DMS53 treated with DMSO at 0.1 percent for 48 hours (cell line): ENCODE results near the gene MLH3.

Source experiments
- DNase-seq: peaks from one replicate; lab custom pipeline; 2025; ENCODE audit not compliant: unreplicated experiment; lab: John Stamatoyannopoulos, UW

The MLH3 gene

GRCh38 chr14:75067212-75067611, 15.9 kb upstream of the MLH3 start:
- DNase-seq, result no peak

GRCh38 chr14:75066691-75067090, 15.4 kb upstream of the MLH3 start:
- DNase-seq, result no peak

- no peak for DNase-seq
These were observed 12.9 kb upstream of the MLH3 start for GRCh38 chr14:75064205-75064567.

- DNase-seq, result peak; percentile 60
These were observed 12.4 kb upstream of the MLH3 start, which contains the start of gene ACYP1 for GRCh38 chr14:75063491-75064204. Gene ACYP1, minus strand, starts transcription at chr14:75064024. Its CDS starts 471 bp downstream, at chr14:75063553.

GRCh38 chr14:75063013-75063412, 11.7 kb upstream of the MLH3 start:
- DNase-seq, result no peak

GRCh38 chr14:75060420-75060819, 9.2 kb upstream of the MLH3 start:
- DNase-seq, result no peak

GRCh38 chr14:75059642-75060041, 8.4 kb upstream of the MLH3 start:
- DNase-seq, result no peak

- no peak for DNase-seq
These were observed 3.2 kb upstream of the MLH3 start for GRCh38 chr14:75054421-75054820.

- no peak for DNase-seq
These were observed 2.4 kb upstream of the MLH3 start for GRCh38 chr14:75053396-75054291.

- no peak for DNase-seq
These were observed 261 bp upstream of the MLH3 start for GRCh38 chr14:75051556-75051899.

GRCh38 chr14:75049731-75050201, 1.5 kb downstream of the MLH3 start:
- no peak for DNase-seq

GRCh38 chr14:75049136-75049535, 2.1 kb downstream of the MLH3 start:
- DNase-seq, result no peak

- DNase-seq, result no peak
These were observed 3.2 kb downstream of the MLH3 start for GRCh38 chr14:75048101-75048500.

- DNase-seq, result no peak
These were observed 3.8 kb downstream of the MLH3 start for GRCh38 chr14:75047506-75047905.

- no peak for DNase-seq
These were observed 4.4 kb downstream of the MLH3 start for GRCh38 chr14:75046899-75047298.

- no peak for DNase-seq
These were observed 5.0 kb downstream of the MLH3 start for GRCh38 chr14:75046275-75046674.

GRCh38 chr14:75044752-75045151, 6.5 kb downstream of the MLH3 start:
- DNase-seq, result no peak

- DNase-seq, result no peak
These were observed 6.9 kb downstream of the MLH3 start for GRCh38 chr14:75044322-75044721.

- no peak for DNase-seq
These were observed 9.2 kb downstream of the MLH3 start for GRCh38 chr14:75042035-75042434.

GRCh38 chr14:75041613-75042012, 9.7 kb downstream of the MLH3 start:
- DNase-seq, result no peak

GRCh38 chr14:75040959-75041358, 10.3 kb downstream of the MLH3 start:
- DNase-seq, result no peak

- DNase-seq, result no peak
These were observed 10.8 kb downstream of the MLH3 start for GRCh38 chr14:75040507-75040906.
